NCI-H524 treated with DMSO at 0.1 percent for 48 hours (cell line): ENCODE results near the gene NET1.
"Not testable (repeated sequence)": the region's sequence is repeated elsewhere in the genome, so short reads cannot be mapped to it uniquely, and the experiment has no call there.

Source experiments
- DNase-seq: peaks from one replicate; lab custom pipeline; 2025; lab: John Stamatoyannopoulos, UW

The NET1 gene

GRCh38 chr10:5412277-5412941 lies at the start of gene NET1:
TSS of gene NET1 (plus strand) at chr10:5412557. CDS start at chr10:5412693, 136 bp downstream.
- DNase-seq: peak; percentile 35

- DNase-seq: no peak
Observed at GRCh38 chr10:5362873-5363272, 49.5 kb upstream of the NET1 start.

GRCh38 chr10:5364374-5364773 lies 48.0 kb upstream of the NET1 start:
- no peak for DNase-seq

GRCh38 chr10:5364890-5365338 lies 47.4 kb upstream of the NET1 start, which contains the start of gene UCN3:
TSS of gene UCN3 (plus strand) at chr10:5364966. CDS start at chr10:5373721, 8,755 bp downstream.
- DNase-seq: no peak

- no peak for DNase-seq
Observed at GRCh38 chr10:5365928-5366327, 46.4 kb upstream of the NET1 start.

- no peak for DNase-seq
Observed at GRCh38 chr10:5369362-5370158, 42.8 kb upstream of the NET1 start.

GRCh38 chr10:5370493-5371352 lies 41.6 kb upstream of the NET1 start:
- no peak for DNase-seq

GRCh38 chr10:5373307-5373706 lies 39.0 kb upstream of the NET1 start:
- DNase-seq: no peak

GRCh38 chr10:5373891-5374611 lies 38.3 kb upstream of the NET1 start:
- no peak for DNase-seq

- DNase-seq: no peak
Observed at GRCh38 chr10:5376450-5376849, 35.9 kb upstream of the NET1 start.

- not testable (repeated sequence) for DNase-seq
Observed at GRCh38 chr10:5379202-5379601, 33.2 kb upstream of the NET1 start.

GRCh38 chr10:5380395-5380794 lies 32.0 kb upstream of the NET1 start:
- DNase-seq: not testable (repeated sequence)

GRCh38 chr10:5381187-5381586 lies 31.2 kb upstream of the NET1 start:
- no peak for DNase-seq

GRCh38 chr10:5385224-5385623 lies 27.1 kb upstream of the NET1 start:
- no peak for DNase-seq

GRCh38 chr10:5387169-5387568 lies 25.2 kb upstream of the NET1 start:
- no peak for DNase-seq

GRCh38 chr10:5390607-5391205 lies 21.7 kb upstream of the NET1 start:
- no peak for DNase-seq

GRCh38 chr10:5391790-5392189 lies 20.6 kb upstream of the NET1 start:
- DNase-seq: no peak

- DNase-seq: no peak
Observed at GRCh38 chr10:5393529-5393928, 18.8 kb upstream of the NET1 start.

- no peak for DNase-seq
Observed at GRCh38 chr10:5395168-5395567, 17.2 kb upstream of the NET1 start.

GRCh38 chr10:5396556-5397300 lies 15.6 kb upstream of the NET1 start:
- DNase-seq: no peak

- DNase-seq: no peak
Observed at GRCh38 chr10:5399332-5399731, 13.0 kb upstream of the NET1 start.
